Dedifferentiated amniotic fluid mesenchymal stem cell (primary cell): ENCODE data around the gene C3orf38.
"Not testable (repeated sequence)": the region's sequence is repeated elsewhere in the genome, so short reads cannot be mapped to it uniquely, and the experiment has no call there.

Experiments
- DNase-seq: peaks from one replicate; pipeline ENCODE4 v3.0.0-alpha.2; 2016; ENCODE audit errors: extremely low spot score

C3orf38 gene

DNA sequence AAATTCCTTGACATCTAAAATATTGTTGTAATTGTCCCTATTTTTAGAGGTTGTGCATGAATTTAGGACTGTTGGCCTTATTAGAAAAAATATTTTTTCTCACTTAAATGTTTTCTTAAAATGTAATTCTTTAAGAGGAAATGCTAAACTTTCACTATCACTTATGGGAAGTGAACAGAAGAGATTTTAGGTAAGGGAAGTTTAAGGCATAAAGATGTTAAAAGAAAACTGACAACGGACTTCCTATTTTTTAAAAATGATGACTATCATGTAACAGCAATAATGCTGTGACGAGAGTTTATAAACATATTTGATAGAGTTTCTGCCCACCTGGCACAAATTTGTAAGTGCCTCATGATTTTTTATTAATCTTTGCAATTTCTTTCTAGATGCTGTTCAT, 3.1 kb downstream of the C3orf38 start:
- no peak for DNase-seq

DNA sequence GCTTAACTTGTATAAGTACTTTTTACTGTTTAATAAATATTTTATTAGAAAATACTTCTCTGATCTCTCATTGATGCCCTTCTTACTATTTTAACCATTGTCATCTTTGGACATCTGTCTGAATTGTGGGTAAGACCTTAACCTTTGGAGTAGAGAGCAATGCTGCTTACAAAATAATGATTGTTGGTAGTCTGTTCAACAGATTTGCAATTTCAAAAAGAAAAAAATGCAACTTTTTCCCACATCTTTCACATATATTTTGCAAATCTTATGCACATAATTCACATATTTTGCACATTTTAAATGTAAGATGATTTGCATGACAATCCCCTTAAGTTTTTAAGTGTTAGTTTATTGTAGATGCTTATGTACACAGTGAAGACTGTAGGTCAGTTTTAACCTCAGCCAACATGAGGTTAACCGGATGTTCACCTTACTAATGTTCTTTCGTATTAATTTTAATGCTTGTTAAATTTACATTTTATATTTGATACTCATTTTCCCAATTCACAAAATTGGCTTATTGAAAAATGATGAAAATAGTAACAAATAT, 16.7 kb downstream of the C3orf38 start:
- DNase-seq: no peak

DNA sequence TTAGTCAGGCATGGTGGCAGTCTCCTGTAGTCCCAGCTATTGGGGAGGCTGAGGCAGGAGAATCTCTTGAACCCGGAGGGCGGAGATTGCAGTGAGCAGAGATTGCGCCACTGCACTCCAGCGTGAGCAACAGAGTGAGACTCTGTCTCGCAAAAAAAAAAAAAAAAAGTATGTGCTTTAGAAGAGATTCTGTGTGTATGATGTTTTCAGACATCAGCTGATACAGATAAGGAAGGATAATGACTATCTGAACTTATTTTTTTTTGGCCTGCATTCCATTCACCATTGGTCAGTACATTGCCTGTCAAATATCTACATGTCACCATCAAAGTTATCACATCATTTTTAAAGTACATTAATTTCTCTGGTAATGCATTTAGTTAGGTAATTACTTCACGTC, 17.4 kb downstream of the C3orf38 start:
- DNase-seq: no peak

DNA sequence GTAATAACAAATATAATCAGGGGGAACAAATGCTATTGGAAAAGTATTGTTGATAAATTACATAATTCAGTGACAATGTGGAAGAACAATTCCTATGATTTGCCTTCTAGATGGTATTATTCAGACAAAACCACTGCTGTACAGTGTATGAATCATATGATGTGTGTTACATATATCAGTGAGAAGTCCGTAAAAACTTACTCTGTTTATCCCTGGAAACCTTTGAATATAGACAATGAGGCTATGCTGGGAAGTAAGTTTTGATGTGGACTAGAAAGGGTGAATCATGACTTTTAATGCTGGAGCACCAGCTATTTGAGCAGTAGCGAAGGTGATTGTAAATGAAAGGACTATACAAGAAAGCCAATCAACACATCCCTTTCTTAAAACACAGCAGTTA, 17.9 kb downstream of the C3orf38 start:
- DNase-seq: no peak

DNA sequence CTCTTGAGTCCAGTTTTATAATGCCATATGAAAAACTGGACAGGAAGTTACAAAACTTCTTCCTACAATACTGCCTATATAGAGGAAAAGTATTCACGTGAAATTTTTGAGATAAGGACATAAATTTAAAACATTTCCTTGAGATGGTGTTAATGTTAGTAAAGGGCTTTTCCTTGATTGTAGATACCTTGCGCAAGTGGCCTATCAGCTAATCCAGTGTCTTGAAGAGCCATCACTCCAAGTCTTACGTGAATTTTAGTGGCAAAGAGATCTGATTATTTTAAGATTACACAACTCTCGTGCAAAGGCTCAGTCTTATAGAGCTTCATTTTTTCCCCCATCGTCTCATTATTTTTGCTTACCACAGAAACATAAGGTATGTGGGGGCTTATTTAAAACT, 18.4 kb downstream of the C3orf38 start:
- no peak for DNase-seq

DNA sequence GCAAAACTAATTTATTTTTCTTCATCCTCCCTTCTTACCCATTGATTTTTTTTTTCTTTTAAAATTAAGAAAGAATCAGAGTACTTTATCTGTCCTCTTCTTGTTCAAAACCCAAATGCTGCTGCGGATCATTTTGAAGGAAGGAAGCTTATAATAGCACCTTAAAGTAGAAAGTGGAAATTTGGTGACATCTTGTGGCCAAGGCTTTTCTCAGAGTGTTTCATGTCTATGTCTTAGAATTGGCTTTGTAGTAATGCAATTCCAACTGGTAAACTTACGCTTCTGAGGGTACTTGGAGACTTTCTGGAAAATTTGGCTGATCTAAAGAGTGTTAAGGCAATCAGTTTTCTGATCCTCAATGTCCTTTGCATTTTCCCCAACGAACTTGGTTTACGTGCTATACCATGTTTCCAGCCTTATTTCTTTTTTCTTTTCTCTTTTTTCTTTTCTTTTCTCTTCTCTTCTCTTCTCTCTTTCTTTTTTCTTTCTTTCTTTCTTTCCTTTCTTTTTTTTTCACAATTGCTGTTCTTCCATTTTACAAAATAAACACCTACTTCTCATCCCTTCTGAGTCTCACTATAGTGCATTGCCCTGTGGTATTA, 30.7 kb downstream of the C3orf38 start:
- peak; percentile 59 for DNase-seq

DNA sequence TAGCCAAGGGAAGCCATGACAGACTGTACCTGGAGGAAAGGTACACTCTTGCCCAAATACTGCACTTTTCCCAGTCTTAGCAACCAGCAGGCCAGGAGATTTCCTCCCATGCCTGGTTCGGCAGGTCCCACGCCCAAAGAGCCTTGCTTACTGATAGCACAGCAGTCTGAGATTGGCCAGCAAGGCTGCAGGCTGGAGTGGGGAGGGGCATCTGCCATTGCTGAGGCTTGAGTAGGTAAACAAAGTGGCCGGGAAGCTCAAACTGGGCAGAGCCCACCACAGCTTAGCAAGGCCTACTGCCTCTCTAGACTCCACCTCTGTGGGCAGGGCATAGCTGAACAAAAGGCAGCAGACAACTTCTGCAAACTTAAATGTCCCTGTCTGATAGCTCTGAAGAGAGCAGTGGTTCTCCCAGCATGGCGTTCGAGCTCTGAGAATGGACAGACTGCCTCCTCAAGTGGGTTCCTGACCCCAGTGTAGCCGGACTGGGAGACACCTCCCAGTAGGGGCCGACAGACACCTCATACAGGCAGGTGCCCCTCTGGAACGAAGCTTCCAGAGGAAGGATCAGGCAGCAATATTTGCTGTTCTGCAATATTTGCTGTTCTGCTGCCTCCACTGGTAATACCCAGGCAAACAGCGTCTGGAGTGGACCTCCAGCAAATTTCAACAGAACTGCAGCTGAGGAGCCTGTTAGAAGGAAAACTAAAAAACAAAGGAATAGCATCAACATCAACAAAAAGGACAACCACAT, 32.6 kb downstream of the C3orf38 start:
- not testable (repeated sequence) for DNase-seq

DNA sequence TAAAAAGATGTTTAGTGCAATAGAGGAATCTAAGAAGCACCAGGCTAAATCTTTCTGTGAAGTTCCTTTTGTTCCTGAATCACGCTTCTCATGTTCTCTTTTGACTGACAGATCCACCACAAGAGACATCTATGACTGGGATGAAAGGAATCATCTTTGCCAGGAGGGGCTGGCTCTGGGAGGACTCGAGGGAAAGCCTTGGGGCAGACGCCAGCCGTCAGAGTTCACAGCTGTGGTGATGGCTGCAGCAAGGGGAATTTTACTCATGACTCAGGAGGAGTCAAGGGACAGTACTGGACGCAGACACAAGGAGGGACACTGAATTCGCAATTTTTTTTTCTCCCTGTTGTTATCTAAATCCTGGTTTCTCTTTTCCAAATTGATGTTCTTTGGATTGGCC, 38.7 kb downstream of the C3orf38 start:
- no peak for DNase-seq

DNA sequence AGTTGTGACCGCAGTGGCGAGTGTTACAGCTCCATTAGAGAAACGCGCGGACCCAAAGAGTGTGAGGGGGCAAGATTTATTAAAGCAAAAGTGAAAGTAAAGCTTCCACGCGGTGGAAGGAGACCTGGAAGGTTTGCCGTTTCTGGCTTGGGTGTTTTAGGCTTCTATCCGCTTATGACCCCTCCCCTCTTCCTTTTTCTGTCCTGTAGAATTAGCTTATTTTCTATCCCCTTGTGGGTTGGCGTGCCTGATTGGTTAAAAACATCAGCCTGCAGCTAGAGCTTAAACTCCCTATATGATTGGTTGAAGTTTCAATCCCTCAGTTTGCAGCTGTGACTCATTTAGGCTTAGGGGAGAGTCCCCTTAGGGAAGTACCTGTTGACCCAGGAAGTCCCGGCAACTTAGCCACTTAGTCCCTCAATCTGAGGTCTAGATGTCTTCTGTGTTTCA, 39.6 kb downstream of the C3orf38 start:
- no peak for DNase-seq

DNA sequence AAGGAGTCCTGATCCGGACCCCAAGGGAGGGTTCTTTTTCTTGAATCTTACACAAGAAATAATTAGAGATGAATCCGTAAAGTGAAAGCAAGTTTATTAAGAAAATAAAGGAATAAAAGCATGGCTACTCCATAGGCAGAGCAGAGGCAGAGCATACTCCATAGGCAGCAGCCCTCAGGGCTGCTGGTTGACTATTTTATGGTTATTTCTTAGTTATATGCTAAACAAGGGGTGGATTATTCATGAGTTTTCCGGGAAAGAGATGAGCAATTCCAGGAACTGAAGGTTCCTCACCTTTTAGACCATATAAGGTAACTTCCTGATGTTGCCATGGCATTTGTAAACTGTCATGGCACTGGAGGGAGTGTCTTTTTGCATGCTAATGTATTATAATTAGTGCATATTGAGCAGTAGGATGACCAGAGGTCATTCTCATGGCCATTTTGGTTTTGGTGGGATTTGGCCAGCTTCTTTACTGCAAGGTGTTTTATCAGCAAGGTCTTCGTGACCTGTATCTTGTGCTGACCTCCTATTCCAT, 42.2 kb downstream of the C3orf38 start:
- no peak for DNase-seq

DNA sequence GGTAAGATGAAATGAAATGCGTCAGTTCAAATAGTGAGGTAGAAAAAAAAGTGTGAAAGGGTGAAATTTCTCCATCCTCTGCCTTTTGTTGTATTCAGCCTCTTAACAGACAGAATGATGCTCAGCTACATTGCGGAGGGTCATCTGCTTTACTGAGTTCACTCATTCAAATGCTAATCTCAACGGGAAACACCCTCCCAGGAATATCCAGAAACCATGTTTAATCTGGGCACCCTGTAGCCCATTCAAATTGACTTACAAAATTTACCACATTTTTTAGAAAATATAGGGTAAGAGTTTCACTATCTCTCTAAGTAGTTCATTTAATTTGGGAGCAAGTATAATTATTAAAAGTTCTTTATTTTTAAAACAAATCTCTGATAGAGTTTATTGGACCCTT, 42.9 kb downstream of the C3orf38 start:
- no peak for DNase-seq

DNA sequence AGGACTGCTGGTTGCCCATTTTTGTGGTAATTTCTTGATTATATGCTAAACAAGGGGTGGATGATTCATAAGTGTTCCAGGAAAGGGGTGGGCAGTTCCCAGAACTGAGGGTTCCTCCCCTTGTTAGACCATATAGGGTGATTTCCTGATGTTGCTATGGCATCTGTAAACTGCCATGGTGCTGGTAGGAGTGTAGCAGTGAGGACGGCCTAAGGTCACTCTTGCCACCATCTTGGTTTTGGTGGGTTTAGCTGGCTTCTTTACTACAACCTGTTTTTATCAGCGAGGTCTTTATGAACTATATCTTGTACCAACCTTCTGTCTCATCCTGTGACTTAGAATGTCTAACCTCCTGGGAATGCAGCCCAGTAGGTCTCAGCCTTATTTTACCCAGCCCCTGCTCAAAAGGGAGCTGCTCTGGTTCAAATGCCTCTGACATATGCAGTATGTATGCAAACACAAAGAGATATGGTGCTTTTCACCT, 46.2 kb downstream of the C3orf38 start:
- DNase-seq: no peak

DNA sequence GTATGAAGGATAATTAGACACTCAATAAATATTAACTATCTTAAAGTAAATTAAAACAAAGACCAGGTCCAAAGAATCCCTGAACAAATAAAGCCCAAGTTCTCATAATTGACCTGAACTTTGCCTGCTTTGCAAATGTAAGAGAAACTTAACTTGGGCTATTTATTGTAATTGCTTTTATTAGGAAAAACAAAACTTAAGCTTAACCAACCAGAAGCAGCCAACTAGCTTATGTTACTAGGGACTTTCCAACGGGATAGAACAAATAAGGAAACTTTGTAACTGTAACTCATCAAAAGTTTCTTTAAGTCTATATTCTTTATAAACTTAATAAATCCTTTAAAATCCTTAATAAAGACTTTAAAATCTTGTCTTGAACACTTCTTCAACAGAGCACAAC, 48.4 kb downstream of the C3orf38 start:
- no peak for DNase-seq

DNA sequence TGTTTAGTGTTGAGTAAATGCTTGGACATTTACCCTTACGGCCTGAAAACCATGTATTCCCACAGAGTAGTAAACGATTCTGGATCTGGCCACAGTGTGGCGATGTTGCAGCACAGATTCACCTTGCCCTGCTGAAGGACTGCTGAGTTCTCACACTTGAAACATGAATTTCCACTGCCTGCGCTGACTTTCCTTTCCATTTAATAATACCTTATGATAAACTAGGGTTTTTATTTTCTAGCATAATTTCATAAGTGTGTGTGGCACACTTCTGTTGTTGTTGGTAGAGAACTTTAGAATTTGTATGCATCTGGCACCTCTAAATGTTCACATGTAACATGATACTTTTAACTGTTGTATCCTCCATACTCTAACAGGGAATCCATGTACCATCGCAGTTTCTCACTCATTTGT, 53.9 kb downstream of the C3orf38 start:
- peak; percentile 72 for DNase-seq
